GM18873 (cell line): ENCODE measurements around the gene KLHL12.

Source experiments
- ATAC-seq: cut with Tn5 transposase; IDR thresholded peaks from one replicate; pipeline ENCODE4 v1.9.1; 2021; ENCODE audit warnings: mild to moderate bottlenecking, moderate library complexity, moderate number of reproducible peaks; ENCODE audit not compliant: unreplicated experiment, low FRiP score

KLHL12 gene

DNA sequence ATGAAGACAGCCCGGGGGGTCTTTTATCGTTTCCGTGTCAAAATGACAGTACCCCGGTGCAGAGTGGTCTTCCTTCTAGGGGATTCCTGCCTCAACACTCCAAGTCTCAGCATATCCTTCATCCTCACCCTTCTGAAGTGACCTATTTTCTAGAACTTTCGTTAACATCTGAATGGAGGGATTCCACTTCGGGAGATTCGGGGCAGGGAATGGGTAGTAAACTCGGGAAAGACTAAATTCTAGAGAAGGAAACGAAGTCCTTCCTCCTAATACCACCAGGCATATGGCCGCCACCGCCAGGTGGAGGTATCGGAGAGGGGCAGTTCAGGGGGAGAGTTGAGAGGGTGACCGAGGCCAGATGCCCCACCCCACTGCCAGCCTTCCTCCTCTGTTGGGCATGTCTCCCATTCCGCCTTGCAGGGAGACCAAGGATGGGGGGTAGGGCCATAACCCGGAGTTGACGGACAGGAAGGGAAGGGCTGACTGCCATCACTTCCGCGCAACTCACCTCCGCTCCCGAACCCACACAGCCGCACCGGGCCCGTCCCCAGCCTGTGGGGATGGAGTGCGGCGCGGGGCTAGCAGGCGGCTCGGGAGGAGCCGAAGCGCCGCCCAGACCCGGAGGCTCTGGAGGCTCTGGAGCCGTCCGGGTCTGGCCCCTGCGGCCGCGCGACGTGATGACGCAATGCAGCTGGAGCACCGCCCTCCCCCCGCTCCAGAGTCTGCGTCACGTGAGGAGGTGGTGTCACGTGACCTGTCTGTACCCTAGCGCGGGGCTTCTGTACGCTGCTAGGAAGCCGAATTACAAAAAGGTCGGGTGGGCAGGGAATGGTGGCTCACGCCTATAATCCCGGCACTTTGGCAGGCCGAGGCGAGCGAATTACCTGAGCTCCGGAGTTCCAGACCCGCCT, at the start of gene KLHL12:
Gene KLHL12, minus strand, starts transcription at position 654 of the 911 bp plus-strand sequence. CDS start 2,072 bp downstream, outside the sequence.
- ATAC-seq: peak; percentile 76

DNA sequence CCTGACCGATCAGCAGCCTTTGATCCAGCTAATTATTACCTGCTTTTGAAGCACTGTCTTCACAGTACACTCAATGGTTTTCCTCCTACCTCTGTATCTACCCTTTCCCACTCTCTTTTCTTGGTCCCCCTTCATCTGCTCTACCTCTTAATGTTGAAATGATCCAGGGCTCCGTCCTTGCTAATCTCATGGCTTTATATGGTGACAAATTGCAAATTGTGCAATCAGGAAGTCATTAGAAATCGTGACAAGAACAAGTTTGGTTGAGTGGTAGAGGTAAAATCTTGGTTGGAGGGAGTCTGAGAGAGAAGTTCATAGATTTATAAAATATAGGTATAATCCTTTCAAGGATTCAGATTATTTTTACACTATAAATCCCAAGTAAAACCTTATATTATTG, 49.6 kb upstream of the KLHL12 start:
- no peak for ATAC-seq

DNA sequence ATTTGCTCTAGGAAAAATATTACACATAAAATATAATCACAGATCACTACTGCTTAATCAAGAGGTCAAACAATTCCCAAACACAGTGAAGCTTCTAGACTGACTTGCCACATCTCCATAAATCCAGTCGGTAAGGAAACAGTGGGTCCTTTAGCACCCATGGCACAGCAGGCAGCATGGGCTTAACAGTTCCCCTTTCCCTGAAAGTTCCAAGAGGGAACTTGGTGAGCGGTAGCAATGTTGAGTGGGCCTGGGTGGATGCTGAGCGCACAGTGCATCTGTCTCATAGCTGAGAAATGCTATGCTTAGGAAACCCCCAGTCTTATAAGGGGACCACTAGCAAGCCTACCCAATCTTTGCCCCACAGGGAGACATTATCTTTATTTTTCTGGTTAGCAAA, 47.8 kb upstream of the KLHL12 start:
- ATAC-seq: no peak

GRCh38 chr1:202972046-202972445, 45.0 kb upstream of the KLHL12 start:
- ATAC-seq: no peak

GRCh38 chr1:202968895-202969295, 41.9 kb upstream of the KLHL12 start:
- no peak for ATAC-seq

- no peak for ATAC-seq
Observed at GRCh38 chr1:202968351-202968750, 41.3 kb upstream of the KLHL12 start.

GRCh38 chr1:202967684-202968281, 40.7 kb upstream of the KLHL12 start:
- ATAC-seq: no peak

DNA sequence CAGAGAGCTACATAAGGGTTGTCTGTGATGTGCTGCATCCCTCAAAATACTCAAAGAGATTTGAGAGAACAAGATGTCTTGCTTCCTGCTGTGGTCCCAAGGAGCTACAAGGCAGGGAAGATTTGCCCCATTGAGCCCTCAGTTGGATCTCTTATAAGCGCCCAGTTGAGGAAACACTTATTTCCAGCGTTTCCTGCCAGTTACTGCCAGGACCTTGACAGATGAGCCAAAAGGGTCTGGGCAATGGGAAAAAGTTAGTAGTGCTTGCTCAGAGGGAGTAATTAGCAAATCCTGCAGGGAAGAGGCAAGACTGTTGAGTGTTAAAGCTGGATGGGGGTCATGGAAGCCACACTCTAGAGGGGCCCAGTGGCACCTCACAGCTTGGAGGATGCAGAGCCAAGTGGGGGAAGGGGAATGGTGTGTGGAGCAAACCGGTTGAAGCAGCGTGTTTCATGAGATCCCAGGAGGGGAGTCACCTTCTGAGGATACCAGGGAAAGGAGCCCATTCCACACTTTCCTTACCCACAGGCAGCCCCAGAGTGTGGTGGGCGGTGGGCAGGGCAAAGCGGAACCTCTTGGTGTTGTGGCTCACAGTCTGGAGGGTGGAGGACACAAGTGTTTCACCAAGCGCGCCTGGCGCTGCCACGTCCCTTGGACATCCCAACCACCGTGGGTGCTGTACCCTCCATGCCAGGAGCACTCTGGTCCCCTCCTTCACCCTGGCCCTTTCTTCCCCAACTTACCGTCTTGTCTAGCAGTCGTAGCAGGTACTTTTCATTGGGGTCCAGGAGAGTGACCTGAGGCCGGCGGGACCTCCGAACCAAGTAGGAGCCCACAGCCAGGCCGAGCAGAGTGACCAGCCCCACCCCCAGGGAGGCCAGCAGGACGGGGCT, 39.2 kb upstream of the KLHL12 start:
- ATAC-seq: no peak

DNA sequence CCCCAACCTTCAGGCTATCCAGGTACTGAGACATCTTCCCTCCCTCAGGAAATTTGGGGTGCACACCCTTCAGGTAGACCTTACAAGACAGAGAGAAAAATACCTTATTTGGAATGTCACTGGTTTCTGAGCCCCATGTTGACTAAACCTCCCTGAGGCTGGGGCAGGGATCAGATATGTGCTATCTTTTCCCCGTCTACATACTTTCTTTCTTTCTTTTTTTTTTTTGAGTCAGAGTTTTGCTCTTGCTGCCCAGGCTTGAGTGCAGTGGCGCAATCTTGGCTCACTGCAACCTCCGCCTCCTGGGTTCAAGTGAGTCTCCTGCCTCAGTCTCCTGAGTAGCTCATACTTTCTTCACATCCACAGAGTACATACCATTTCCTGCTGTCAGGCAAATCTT, 38.4 kb upstream of the KLHL12 start:
- ATAC-seq: no peak

DNA sequence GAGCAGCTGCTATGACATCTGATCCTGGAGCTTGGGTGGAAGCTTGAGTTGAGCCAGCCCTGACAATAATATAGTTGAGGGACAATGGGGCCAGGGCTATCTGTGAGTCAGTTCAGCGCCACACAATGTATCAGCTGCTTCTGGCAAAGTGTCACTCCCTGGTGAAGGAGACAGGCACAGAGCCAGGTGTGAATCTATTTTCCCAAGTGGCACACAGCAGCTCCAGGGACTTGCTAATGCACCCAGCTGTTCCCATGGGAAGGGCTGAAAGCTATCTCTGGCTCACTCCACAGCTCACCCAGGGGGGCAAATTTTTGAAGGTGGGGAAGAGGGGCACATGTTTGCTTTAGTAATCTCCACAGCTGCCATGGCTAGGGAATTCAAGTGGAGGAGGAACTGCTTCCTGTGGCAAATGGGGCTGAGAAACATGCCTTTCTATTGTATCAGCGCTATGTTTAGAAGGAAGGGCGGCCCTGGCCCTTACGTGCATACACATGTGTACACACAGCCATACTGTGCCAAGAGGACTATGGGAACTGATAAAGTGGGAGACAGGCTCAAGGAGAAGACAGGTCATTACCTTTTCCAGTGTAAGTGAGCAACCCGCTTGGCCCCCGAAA, 37.9 kb upstream of the KLHL12 start:
- no peak for ATAC-seq

DNA sequence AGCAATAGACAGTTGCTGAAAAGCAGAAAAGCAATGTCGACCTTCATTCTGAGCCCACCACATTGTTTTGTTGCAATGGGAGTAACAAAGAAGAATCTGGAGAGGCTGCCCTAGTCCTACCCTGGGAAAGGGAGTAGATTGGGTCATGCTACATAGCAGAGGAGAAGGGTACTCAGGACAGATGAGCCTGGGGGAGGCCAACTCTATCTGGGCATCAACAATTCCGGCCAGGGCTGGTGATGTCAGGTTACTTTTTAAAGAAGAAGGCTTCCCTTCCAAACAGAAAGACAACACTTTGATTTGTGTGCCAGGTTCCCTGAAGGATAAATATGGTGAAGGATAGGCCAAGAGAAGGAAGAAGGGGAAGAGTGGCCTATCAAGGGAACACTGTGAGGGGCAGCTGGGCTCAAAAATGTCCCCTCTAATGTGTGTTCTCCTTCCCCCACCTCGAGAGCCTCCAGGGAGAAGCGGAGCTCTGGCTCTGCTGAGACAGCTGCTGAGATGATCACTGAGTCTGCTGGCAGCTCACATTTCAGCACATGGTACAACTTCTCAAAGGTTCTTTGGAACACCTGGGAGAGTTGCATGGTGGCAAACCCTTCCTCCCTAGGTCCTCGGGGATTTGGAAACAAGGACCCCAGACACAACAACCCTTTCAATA, 34.3 kb upstream of the KLHL12 start:
- ATAC-seq: no peak

DNA sequence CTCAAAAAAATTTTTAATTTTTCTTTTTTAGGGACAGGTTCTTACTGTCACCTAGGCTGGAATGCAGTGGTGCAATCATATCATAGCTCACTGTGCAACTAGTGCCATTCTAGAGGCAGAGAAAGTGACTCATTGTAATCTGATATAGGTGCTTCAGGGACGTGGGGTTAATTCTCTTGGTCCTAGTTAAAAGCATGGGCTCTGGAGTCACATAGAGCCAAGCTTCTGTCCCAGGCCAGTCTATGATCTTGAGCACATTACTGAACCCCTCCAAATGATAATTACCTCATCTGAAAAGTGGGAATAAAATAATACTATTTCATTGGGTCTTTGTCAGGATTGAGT, 32.2 kb upstream of the KLHL12 start:
- ATAC-seq: no peak

DNA sequence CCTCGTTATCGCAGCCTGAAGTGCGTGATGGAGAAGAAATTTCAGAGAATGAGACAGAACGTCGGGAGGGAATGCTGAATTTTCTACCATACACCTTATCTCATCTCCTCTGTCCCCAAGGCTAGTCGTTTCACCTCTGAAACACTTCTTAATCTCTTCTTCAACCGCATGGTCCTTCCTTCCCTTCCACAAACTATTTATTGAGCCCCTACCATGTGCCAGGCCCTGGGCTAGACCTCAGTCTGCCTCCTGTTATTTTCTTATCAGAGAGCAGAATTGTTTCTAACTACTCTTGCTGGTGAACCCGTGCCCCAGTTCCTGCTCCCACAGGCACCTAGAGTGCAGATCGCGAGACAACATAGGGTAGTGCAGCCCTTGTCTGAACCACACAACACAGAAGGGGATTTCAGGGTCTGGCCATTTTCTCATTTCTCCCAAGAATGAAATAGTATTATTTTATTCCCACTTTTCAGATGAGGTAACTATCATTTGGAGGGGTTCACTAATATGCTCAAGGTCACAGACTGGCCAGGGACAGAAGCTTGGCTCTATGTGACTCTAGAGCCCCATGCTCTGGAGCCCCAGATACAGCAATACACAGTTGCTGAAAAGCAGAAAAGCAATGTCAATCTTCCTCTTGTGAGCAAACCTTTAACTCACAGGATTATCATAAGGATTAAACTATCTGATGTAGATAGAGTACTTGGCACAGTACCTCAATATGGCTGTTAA, 31.7 kb upstream of the KLHL12 start:
- no peak for ATAC-seq

GRCh38 chr1:202957733-202958543, 30.9 kb upstream of the KLHL12 start, which contains the start of gene ADIPOR1:
Gene ADIPOR1 (minus strand): TSS chr1:202958312. CDS start chr1:202951070, 7,242 bp downstream.
- peak; percentile 77 for ATAC-seq

GRCh38 chr1:202956969-202957368, 29.9 kb upstream of the KLHL12 start:
- ATAC-seq: no peak

- no peak for ATAC-seq
Observed at GRCh38 chr1:202954057-202954745, 27.2 kb upstream of the KLHL12 start.

- ATAC-seq: no peak
Observed at GRCh38 chr1:202953392-202953791, 26.4 kb upstream of the KLHL12 start.

DNA sequence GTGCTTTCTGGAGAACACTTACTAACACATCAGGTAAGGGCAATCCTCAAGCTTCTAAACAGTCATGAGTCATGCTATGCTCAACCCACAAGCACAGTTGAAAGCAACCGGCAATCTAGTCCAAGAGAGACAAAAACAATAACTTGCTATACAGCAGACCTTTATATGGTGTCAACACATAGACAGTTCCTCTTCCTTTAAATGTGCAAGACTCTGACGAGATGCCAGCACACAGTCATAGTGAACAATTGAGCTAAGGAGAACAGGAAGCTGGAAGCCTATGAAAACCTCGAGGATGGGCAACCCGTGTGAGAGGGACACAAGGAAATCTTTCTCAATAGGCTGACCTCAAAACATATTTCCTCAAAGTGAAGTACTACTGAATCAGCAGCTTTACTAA, 25.8 kb upstream of the KLHL12 start:
- no peak for ATAC-seq
